H1 (cell line): ENCODE data around the gene IP6K1. TPM values are rescaled to one million over a fixed set of nuclear protein-coding genes. Genes with fewer than 3 reads are reported as not detected.

Source experiments
- CTCF ChIA-PET: fragments of 300-600 bp; sonication (Branson Sonifier 250); formaldehyde crosslinking; loops from one replicate; lab custom pipeline; 2021; ENCODE audit not compliant: partially characterized antibody; lab: Charles Lee
- POLR2A ChIA-PET: fragments of 300-600 bp; sonication (Branson Sonifier 250); formaldehyde crosslinking; loops from one replicate; lab custom pipeline; 2021; ENCODE audit warnings: inconsistent platforms; ENCODE audit not compliant: partially characterized antibody; lab: Charles Lee
- DNase-seq, 2 experiments: peaks; one replicate each; pipeline versions ENCODE4 v3.0.0 to v3.0.0-alpha.2; 2010 to 2022; ENCODE audit warnings: low spot score in 2 of 2, low read depth in 1 of 2, mixed read lengths in 1 of 2
- FAIRE-seq: peaks from 2 replicates; lab custom pipeline; 2011; peaks lifted over from hg19 to GRCh38; lab: Jason Lieb, UNC
- H2AFZ ChIP-seq: 2 replicates; pipeline ENCODE4 v1.8.1; 2012; ENCODE audit warnings: low read length, inconsistent platforms
- H2AK5ac ChIP-seq: 2 replicates; pipeline ENCODE4 v1.6.1; 2013; ENCODE audit warnings: low read depth, low read length
- H2BK120ac ChIP-seq: replicated peaks from 2 replicates; pipeline ENCODE3; 2013; ENCODE audit warnings: low read depth, low read length, inconsistent platforms
- H2BK12ac ChIP-seq: 2 replicates; pipeline ENCODE4 v1.6.1; 2013; ENCODE audit warnings: low read depth, low read length
- H2BK15ac ChIP-seq: 2 replicates; pipeline ENCODE4 v1.6.1; 2013; ENCODE audit warnings: low read length
- H2BK20ac ChIP-seq: 2 replicates; pipeline ENCODE4 v1.6.1; 2013; ENCODE audit warnings: low read length
- H2BK5ac ChIP-seq: 2 replicates; pipeline ENCODE4 v1.6.1; 2013; ENCODE audit warnings: low read depth, low read length
- H3K14ac ChIP-seq: 2 replicates; pipeline ENCODE4 v1.6.1; 2013; ENCODE audit warnings: inconsistent platforms; ENCODE audit not compliant: insufficient read length
- H3K18ac ChIP-seq: 2 replicates; pipeline ENCODE4 v1.6.1; 2013; ENCODE audit warnings: low read length; ENCODE audit errors: extremely low read depth
- H3K23ac ChIP-seq: 2 replicates; pipeline ENCODE4 v1.6.1; 2013; ENCODE audit warnings: inconsistent platforms; ENCODE audit not compliant: insufficient read length
- H3K23me2 ChIP-seq: 2 replicates; pipeline ENCODE4 v1.6.1; 2013; ENCODE audit warnings: low read depth, low read length
- H3K27ac ChIP-seq: 2 replicates; pipeline ENCODE4 v1.6.1; 2011; ENCODE audit warnings: low read depth, low read length, inconsistent platforms
- H3K27me3 ChIP-seq, 4 experiments: replicated peaks in 1 of 4; 1 replicate in 1 of 4; 2 replicates in 3 of 4; pipeline versions ENCODE4 v1.6.1 to v1.8.1; 2011 to 2013; ENCODE audit warnings: low read length in 3 of 4, mild to moderate bottlenecking in 3 of 4, inconsistent platforms in 2 of 4, mixed read lengths in 2 of 4, moderate library complexity in 1 of 4; ENCODE audit not compliant: control insufficient read depth in 3 of 4, insufficient read depth in 3 of 4; ENCODE audit errors: extremely low read depth in 1 of 4
- H3K36me3 ChIP-seq, 4 experiments: 2 replicates each; pipeline versions ENCODE4 v1.6.1 to v1.8.1; 2011 to 2013; ENCODE audit warnings: mild to moderate bottlenecking in 4 of 4, low read length in 3 of 4, moderate library complexity in 2 of 4, control low read depth in 1 of 4, inconsistent platforms in 1 of 4; ENCODE audit not compliant: insufficient read depth in 4 of 4, control insufficient read depth in 2 of 4
- H3K4ac ChIP-seq: replicated peaks from 2 replicates; pipeline ENCODE3; 2013; ENCODE audit warnings: low read length, low read depth, mixed read lengths, inconsistent platforms; ENCODE audit not compliant: insufficient read length
- H3K4me1 ChIP-seq, 4 experiments: replicated peaks in 1 of 4; 1 replicate in 1 of 4; 2 replicates in 3 of 4; pipeline versions ENCODE4 v1.6.1 to v1.8.1; 2011 to 2013; ENCODE audit warnings: low read length in 3 of 4, inconsistent platforms in 2 of 4, mixed read lengths in 1 of 4; ENCODE audit not compliant: insufficient read depth in 4 of 4, control insufficient read depth in 3 of 4
- H3K4me2 ChIP-seq, 2 experiments: 2 replicates each; pipeline versions ENCODE4 v1.6.1 to v1.8.1; 2011 to 2013; ENCODE audit warnings: low read depth in 2 of 2, low read length in 2 of 2, control low read depth in 1 of 2, inconsistent platforms in 1 of 2, mild to moderate bottlenecking in 1 of 2; ENCODE audit not compliant: insufficient read depth in 1 of 2
- H3K4me3 ChIP-seq, 4 experiments: fragments of 200-600, 300-600 bp in 1 of 4; sonication (generic), shearing (Covaris generic), sonication (Bioruptor Twin) in 1 of 4; 2 replicates each; pipeline versions ENCODE4 v1.5.1 to v1.8.1; 2011 to 2016; ENCODE audit warnings: low read length in 4 of 4, low read depth in 3 of 4, control low read depth in 2 of 4, inconsistent platforms in 2 of 4, mild to moderate bottlenecking in 2 of 4, mixed read lengths in 1 of 4, moderate library complexity in 1 of 4; ENCODE audit not compliant: insufficient read depth in 2 of 4; ENCODE audit errors: extremely low read depth in 1 of 4
- H3K56ac ChIP-seq: replicated peaks from 2 replicates; pipeline ENCODE3; 2013; ENCODE audit warnings: low read depth, mild to moderate bottlenecking, mixed read lengths, low read length, inconsistent platforms; ENCODE audit not compliant: insufficient read length
- H3K79me1 ChIP-seq: 2 replicates; pipeline ENCODE4 v1.6.1; 2013; ENCODE audit warnings: low read depth, low read length, control low read depth
- H3K79me2 ChIP-seq, 2 experiments: 2 replicates each; pipeline versions ENCODE4 v1.6.1 to v1.8.1; 2012 to 2013; ENCODE audit warnings: low read length in 2 of 2, mild to moderate bottlenecking in 2 of 2, inconsistent platforms in 1 of 2; ENCODE audit not compliant: insufficient read depth in 2 of 2, control insufficient read depth in 1 of 2
- H3K9ac ChIP-seq, 4 experiments: replicated peaks in 1 of 4; 1 replicate in 1 of 4; 2 replicates in 3 of 4; pipeline versions ENCODE4 v1.6.1 to v1.8.1; 2011 to 2013; ENCODE audit warnings: low read depth in 3 of 4, low read length in 3 of 4, control low read depth in 2 of 4, mild to moderate bottlenecking in 2 of 4, moderate library complexity in 2 of 4, inconsistent platforms in 1 of 4; ENCODE audit errors: extremely low read depth in 1 of 4
- H3K9me3 ChIP-seq, 2 experiments: 2 replicates each; pipeline versions ENCODE4 v1.6.1 to v1.8.1; 2012 to 2013; ENCODE audit warnings: mild to moderate bottlenecking in 2 of 2, moderate library complexity in 2 of 2, control low read depth in 1 of 2, inconsistent platforms in 1 of 2, low read depth in 1 of 2, low read length in 1 of 2, mixed read lengths in 1 of 2; ENCODE audit not compliant: insufficient read depth in 2 of 2
- H4K20me1 ChIP-seq, 2 experiments: replicated peaks in 1 of 2; 2 replicates each; pipeline versions ENCODE3 to v1.8.1; 2011 to 2013; ENCODE audit warnings: inconsistent platforms in 2 of 2, low read length in 2 of 2, mild to moderate bottlenecking in 1 of 2; ENCODE audit not compliant: insufficient read depth in 2 of 2, control insufficient read depth in 1 of 2
- H4K5ac ChIP-seq: 2 replicates; pipeline ENCODE4 v1.6.1; 2013; ENCODE audit warnings: low read length, low read depth, mixed read lengths, inconsistent platforms; ENCODE audit not compliant: insufficient read length
- H4K8ac ChIP-seq: 2 replicates; pipeline ENCODE4 v1.8.0; 2013; ENCODE audit warnings: mild to moderate bottlenecking, moderate library complexity, low read length, inconsistent platforms; ENCODE audit not compliant: insufficient read depth; ENCODE audit errors: extremely low read depth
- H4K91ac ChIP-seq: replicated peaks from 2 replicates; pipeline ENCODE3; 2013; ENCODE audit warnings: low read length, mixed read lengths, inconsistent platforms; ENCODE audit not compliant: insufficient read length
- CBX5 ChIP-seq: fragments of 300-800, 300-1000 bp; sonication (generic); IDR thresholded peaks from 2 replicates; pipeline ENCODE4 v1.7.1; 2016; ENCODE audit warnings: antibody characterized with exemption, low read length, low read depth
- CHD2 ChIP-seq: IDR thresholded peaks from 2 replicates; pipeline ENCODE4 v1.6.1; 2012; ENCODE audit warnings: low read length, improper control_type of control experiment
- CREB1 ChIP-seq: IDR thresholded peaks from 2 replicates; pipeline ENCODE4 v1.6.1; 2012; ENCODE audit warnings: inconsistent platforms
- JUN ChIP-seq: IDR thresholded peaks from 2 replicates; pipeline ENCODE4 v1.6.1; 2011; ENCODE audit warnings: low read depth, mild to moderate bottlenecking, improper control_type of control experiment, low read length
- KDM5A ChIP-seq: fragments of 200-600 bp; IDR thresholded peaks from 2 replicates; pipeline ENCODE4 v1.7.1; 2012; ENCODE audit warnings: mild to moderate bottlenecking, low read length, inconsistent platforms, mixed read lengths
- RBBP5 ChIP-seq: IDR thresholded peaks from 2 replicates; pipeline ENCODE4 v1.7.1; 2012; ENCODE audit warnings: low read depth, mild to moderate bottlenecking, inconsistent platforms, low read length, moderate library complexity, borderline replicate concordance
- WGBS, 2 experiments: shearing (Covaris generic) in 1 of 2; methylation state at CpG; one replicate each; pipeline versions ENCODE4 v1.1.6 to v1.1.7; 2013 to 2015; ENCODE audit warnings: low lambda C conversion rate in 2 of 2, mixed read lengths in 2 of 2, inconsistent platforms in 1 of 2, low coverage in 1 of 2, missing lambda C conversion rate in 1 of 2; ENCODE audit not compliant: insufficient replicate concordance in 2 of 2, insufficient coverage in 1 of 2, insufficient read length in 1 of 2; ENCODE audit errors: extremely low coverage in 1 of 2, missing lambda C conversion rate in 1 of 2; 5-methylcytosine and 5-hydroxymethylcytosine counted together
- polyA plus RNA-seq, 7 experiments: library from polyadenylated mRNA; depleted of rRNA in 3 of 7; stranded (reverse) in 5 of 7; unstranded in 2 of 7; fragments of >200 nt in 5 of 7; fragments of 200-250 nt in 2 of 7; gene quantifications; 1 replicate in 5 of 7; 2 replicates in 1 of 7; 4 replicates in 1 of 7; pipeline versions ENCODE4 v1.2.1 to v1.2.3, GENCODE V29; 2011 to 2013; ENCODE audit warnings: missing spikeins in 2 of 7, mixed read lengths in 2 of 7
- total RNA-seq: library from RNA; stranded (reverse); fragmentation: NEBNext Ultra II Directional; extraction: Animal tissue kit (Norgen Biotek cat#: 25700); gene quantifications from 2 replicates; pipeline ENCODE4 v1.2.1, GENCODE V29; 2021

Gene IP6K1
- total and polyA plus RNA-seq, 2 of the 8 experiments (the other 6 are each of a cell fraction or from before 2014, with no cell fraction given) = 31.5 to 35.2 TPM

DNA sequence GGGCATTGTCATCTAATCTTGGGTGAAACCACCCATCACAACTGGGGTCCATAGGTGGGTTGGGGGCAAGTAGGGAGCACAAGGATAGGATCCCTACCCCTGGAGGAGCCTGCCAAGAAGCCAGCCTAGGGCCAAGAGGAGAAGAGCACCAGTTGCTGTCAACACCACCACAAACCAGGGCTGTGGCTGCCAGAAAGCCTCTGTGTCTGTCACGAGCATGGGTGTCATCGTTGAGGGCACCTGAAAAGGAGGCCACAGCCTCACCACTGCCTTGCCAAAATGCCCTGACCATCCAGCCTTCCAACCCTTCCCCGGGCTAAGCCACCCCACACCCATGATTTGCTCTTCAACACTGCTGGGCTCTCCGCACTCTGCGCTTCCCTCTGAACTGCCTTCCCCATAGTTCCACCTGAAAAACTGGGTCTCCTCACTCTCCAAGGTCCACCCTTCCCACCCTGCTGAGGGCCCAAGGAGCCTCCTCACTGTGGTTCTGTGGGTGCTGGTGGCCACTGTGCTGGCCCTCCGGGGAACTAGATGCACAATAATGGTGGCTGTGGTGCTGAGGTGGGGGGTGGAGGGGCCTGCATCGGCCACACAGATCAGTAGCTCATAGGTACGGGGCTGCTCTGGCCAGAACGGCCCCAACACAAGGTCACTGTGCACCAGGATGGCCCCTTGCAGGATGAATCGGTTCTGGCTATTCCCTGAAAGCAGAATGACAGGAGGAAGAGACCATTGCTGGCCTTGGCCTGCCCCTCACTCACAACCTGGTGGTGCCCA is 6.2 kb upstream of the IP6K1 start:
- TF ChIP-seq JUN (no peak), CBX5 (no peak), RBBP5 (no peak), KDM5A (no peak), CHD2 (no peak), CREB1 (no peak)
- Histone ChIP-seq H3K4me2 (no peak overlapping the region), H2BK12ac (no peak overlapping the region), H2BK120ac (no peak overlapping the region), H4K8ac (peak overlapping the region; percentile 57; the same call in 1 of the 2 replicates), H2BK15ac (no peak overlapping the region), H3K4me3 (no peak overlapping the region), H4K91ac (no peak overlapping the region), H3K23me2 (no peaks in the 10 kb centered on the region), H2BK20ac (no peak overlapping the region), H3K56ac (no peak overlapping the region), H3K27me3 (no peaks in the 10 kb centered on the region; a peak in 1 of 7 replicates), H3K18ac (no peak overlapping the region), H3K9ac (no peak overlapping the region), H2BK5ac (no peak overlapping the region), H4K5ac (no peak overlapping the region), H3K4me1 (no peaks in the 10 kb centered on the region), H2AK5ac (no peak overlapping the region), H3K27ac (no peak overlapping the region), H3K23ac (no peak overlapping the region), H3K79me2 (no peaks in the 10 kb centered on the region), H3K9me3 (no peaks in the 10 kb centered on the region), H4K20me1 (peaks cover 0 to 2% of the 10 kb centered on the region in 2 experiments), H3K4ac (no peak overlapping the region), H3K14ac (no peak overlapping the region), H2AFZ (no peak overlapping the region), H3K79me1 (no peaks in the 10 kb centered on the region), H3K36me3 (no peaks in the 10 kb centered on the region)
- FAIRE-seq (no peak), DNase-seq (no peak)
- POLR2A ChIA-PET = interaction anchor here (0.6 kb wide), 1 partner anchor 15 kb away, joined by 4 read pairs; no protein-coding TSS in a partner anchor
- WGBS, 2 experiments = 91% methylated on average over 9 of the region's 10 CpGs; no CpG with 5 or more reads in 1 of the 2 experiments
- CTCF ChIA-PET = interaction anchor here (0.9 to 1.6 kb wide), 4 partner anchors 11 to 91 kb away, joined by 3 to 4 read pairs (median 4); no protein-coding TSS in a partner anchor
